ENCODE results near the gene PPP1R3D. TPM values are rescaled to one million over a fixed set of nuclear protein-coding genes. Genes with fewer than 3 reads are reported as not detected.

Gene PPP1R3D
- total and polyA plus RNA-seq, 2 of the 13 experiments (the other 11 are each of a cell fraction or from before 2014, with no cell fraction given) = 1.2 to 3.7 TPM

DNA sequence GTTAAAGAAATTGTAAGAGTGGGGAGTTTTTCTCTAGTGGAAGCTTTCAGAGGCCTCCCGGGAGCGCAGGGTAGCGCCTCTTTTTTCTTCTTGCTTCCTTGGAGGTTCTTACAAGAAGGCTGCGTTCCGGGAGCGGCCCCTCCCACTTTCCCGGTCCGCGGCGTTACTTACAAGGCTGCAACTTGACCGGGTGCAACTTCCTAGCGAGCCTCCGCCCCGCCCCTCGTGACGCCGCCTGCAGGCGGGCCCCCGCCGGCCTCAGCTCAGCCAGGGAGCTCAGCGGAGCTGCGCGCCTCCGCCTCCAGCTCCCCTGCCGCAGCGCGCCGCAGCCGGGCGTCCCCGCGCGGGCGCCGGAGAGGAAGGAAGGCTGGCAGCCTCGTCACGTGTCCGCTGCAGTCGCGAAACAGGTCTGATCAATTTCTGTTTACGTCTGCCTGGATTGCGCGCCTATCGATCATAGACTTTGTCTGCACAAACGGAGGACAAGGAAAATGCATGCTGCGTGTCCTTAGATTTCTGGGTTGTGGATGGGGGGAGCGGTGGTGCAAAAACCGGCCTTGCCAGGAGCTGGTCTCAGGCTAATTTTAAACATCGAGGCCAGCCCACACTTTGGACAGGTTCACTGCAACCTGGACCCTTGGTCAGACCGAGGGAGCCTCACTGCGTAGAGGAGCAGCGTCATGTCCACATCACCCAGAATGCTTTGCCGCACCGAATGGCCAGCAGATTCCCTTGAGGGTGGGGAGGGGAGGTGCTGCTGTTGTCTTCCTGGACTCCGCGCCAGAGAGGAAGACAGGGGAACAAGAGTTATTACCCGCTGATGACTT is at the start of gene PPP1R3D, which contains the start of gene FAM217B (continued):
- TF ChIP-seq, protein P1, sequence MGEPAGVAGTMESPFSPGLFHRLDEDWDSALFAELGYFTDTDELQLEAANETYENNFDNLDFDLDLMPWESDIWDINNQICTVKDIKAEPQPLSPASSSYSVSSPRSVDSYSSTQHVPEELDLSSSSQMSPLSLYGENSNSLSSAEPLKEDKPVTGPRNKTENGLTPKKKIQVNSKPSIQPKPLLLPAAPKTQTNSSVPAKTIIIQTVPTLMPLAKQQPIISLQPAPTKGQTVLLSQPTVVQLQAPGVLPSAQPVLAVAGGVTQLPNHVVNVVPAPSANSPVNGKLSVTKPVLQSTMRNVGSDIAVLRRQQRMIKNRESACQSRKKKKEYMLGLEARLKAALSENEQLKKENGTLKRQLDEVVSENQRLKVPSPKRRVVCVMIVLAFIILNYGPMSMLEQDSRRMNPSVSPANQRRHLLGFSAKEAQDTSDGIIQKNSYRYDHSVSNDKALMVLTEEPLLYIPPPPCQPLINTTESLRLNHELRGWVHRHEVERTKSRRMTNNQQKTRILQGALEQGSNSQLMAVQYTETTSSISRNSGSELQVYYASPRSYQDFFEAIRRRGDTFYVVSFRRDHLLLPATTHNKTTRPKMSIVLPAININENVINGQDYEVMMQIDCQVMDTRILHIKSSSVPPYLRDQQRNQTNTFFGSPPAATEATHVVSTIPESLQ (CRISPR knock-in tag; conservative IDR thresholded peaks at IDR 0.05) = no peak
- TF ChIP-seq, protein P2, sequence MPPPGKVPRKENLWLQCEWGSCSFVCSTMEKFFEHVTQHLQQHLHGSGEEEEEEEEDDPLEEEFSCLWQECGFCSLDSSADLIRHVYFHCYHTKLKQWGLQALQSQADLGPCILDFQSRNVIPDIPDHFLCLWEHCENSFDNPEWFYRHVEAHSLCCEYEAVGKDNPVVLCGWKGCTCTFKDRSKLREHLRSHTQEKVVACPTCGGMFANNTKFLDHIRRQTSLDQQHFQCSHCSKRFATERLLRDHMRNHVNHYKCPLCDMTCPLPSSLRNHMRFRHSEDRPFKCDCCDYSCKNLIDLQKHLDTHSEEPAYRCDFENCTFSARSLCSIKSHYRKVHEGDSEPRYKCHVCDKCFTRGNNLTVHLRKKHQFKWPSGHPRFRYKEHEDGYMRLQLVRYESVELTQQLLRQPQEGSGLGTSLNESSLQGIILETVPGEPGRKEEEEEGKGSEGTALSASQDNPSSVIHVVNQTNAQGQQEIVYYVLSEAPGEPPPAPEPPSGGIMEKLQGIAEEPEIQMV (CRISPR knock-in tag; IDR thresholded peaks at IDR 0.05; ENCODE audit: low read depth) = peak; percentile 96
- TF ChIP-seq ZFP41 (CRISPR knock-in tag; IDR thresholded peaks at IDR 0.05; ENCODE audit: borderline replicate concordance) (no peak), PPARG (CRISPR knock-in tag; conservative IDR thresholded peaks at IDR 0.05) (no peak), TP53 (CRISPR knock-in tag; conservative IDR thresholded peaks at IDR 0.05) (no peak; the same call in 1 of the 2 replicates), TEAD2 (CRISPR knock-in tag; IDR thresholded peaks at IDR 0.05) (no peak), SP5 (CRISPR knock-in tag; IDR thresholded peaks at IDR 0.05; ENCODE audit: borderline replicate concordance, low read depth) (peak; percentile 58), ZSCAN31 (CRISPR knock-in tag; IDR thresholded peaks at IDR 0.05; ENCODE audit: low read depth) (peak; percentile 77; the same call in 1 of the 2 replicates), ZNF788 (CRISPR knock-in tag; IDR thresholded peaks at IDR 0.05; ENCODE audit: borderline replicate concordance) (peak; percentile 46; the same call in 1 of the 2 replicates), ZBTB1 (CRISPR knock-in tag; IDR thresholded peaks at IDR 0.05; ENCODE audit: borderline replicate concordance) (no peak), SALL1 (CRISPR knock-in tag; IDR thresholded peaks at IDR 0.05) (peak; percentile 88), ZNF335 (CRISPR knock-in tag; IDR thresholded peaks at IDR 0.05) (peak; percentile 63; the same call in 1 of the 2 replicates)
- TF ChIP-seq, protein P3, sequence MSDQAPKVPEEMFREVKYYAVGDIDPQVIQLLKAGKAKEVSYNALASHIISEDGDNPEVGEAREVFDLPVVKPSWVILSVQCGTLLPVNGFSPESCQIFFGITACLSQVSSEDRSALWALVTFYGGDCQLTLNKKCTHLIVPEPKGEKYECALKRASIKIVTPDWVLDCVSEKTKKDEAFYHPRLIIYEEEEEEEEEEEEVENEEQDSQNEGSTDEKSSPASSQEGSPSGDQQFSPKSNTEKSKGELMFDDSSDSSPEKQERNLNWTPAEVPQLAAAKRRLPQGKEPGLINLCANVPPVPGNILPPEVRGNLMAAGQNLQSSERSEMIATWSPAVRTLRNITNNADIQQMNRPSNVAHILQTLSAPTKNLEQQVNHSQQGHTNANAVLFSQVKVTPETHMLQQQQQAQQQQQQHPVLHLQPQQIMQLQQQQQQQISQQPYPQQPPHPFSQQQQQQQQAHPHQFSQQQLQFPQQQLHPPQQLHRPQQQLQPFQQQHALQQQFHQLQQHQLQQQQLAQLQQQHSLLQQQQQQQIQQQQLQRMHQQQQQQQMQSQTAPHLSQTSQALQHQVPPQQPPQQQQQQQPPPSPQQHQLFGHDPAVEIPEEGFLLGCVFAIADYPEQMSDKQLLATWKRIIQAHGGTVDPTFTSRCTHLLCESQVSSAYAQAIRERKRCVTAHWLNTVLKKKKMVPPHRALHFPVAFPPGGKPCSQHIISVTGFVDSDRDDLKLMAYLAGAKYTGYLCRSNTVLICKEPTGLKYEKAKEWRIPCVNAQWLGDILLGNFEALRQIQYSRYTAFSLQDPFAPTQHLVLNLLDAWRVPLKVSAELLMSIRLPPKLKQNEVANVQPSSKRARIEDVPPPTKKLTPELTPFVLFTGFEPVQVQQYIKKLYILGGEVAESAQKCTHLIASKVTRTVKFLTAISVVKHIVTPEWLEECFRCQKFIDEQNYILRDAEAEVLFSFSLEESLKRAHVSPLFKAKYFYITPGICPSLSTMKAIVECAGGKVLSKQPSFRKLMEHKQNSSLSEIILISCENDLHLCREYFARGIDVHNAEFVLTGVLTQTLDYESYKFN (CRISPR knock-in tag; conservative IDR thresholded peaks at IDR 0.05) = peak; percentile 64
- TF ChIP-seq, protein P4, sequence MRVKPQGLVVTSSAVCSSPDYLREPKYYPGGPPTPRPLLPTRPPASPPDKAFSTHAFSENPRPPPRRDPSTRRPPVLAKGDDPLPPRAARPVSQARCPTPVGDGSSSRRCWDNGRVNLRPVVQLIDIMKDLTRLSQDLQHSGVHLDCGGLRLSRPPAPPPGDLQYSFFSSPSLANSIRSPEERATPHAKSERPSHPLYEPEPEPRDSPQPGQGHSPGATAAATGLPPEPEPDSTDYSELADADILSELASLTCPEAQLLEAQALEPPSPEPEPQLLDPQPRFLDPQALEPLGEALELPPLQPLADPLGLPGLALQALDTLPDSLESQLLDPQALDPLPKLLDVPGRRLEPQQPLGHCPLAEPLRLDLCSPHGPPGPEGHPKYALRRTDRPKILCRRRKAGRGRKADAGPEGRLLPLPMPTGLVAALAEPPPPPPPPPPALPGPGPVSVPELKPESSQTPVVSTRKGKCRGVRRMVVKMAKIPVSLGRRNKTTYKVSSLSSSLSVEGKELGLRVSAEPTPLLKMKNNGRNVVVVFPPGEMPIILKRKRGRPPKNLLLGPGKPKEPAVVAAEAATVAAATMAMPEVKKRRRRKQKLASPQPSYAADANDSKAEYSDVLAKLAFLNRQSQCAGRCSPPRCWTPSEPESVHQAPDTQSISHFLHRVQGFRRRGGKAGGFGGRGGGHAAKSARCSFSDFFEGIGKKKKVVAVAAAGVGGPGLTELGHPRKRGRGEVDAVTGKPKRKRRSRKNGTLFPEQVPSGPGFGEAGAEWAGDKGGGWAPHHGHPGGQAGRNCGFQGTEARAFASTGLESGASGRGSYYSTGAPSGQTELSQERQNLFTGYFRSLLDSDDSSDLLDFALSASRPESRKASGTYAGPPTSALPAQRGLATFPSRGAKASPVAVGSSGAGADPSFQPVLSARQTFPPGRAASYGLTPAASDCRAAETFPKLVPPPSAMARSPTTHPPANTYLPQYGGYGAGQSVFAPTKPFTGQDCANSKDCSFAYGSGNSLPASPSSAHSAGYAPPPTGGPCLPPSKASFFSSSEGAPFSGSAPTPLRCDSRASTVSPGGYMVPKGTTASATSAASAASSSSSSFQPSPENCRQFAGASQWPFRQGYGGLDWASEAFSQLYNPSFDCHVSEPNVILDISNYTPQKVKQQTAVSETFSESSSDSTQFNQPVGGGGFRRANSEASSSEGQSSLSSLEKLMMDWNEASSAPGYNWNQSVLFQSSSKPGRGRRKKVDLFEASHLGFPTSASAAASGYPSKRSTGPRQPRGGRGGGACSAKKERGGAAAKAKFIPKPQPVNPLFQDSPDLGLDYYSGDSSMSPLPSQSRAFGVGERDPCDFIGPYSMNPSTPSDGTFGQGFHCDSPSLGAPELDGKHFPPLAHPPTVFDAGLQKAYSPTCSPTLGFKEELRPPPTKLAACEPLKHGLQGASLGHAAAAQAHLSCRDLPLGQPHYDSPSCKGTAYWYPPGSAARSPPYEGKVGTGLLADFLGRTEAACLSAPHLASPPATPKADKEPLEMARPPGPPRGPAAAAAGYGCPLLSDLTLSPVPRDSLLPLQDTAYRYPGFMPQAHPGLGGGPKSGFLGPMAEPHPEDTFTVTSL (CRISPR knock-in tag; IDR thresholded peaks at IDR 0.05; ENCODE audit: borderline replicate concordance) = no peak; the same call in 1 of the 2 replicates

Measured in HepG2 (cell line).